ENCODE data around the gene CAMTA1.
"Not testable (repeated sequence)": the region's sequence is repeated elsewhere in the genome, so short reads cannot be mapped to it uniquely, and the experiment has no call there.

The CAMTA1 gene

GRCh38 chr1:6914706-6915105, 129.5 kb downstream of the CAMTA1 start:
- no peaks in the 10 kb centered on the region for H3K27me3 ChIP-seq (ENCODE audit: control insufficient read depth, insufficient read depth, low read length)
- no peak overlapping the region for H3K4me3 ChIP-seq (ENCODE audit: low read length)
- no peak overlapping the region for H3K27ac ChIP-seq (ENCODE audit: low read length)
- H3K36me3 ChIP-seq (ENCODE audit: control insufficient read depth, low read depth, low read length): no peaks in the 10 kb centered on the region
- no peak overlapping the region for H3K9ac ChIP-seq (ENCODE audit: low read length)
- H3K9me3 ChIP-seq (ENCODE audit: control insufficient read depth, low read depth, low read length): no peaks in the 10 kb centered on the region
- peaks cover 16% of the 10 kb centered on the region for H3K4me1 ChIP-seq (ENCODE audit: control insufficient read depth, low read depth, low read length)

DNA sequence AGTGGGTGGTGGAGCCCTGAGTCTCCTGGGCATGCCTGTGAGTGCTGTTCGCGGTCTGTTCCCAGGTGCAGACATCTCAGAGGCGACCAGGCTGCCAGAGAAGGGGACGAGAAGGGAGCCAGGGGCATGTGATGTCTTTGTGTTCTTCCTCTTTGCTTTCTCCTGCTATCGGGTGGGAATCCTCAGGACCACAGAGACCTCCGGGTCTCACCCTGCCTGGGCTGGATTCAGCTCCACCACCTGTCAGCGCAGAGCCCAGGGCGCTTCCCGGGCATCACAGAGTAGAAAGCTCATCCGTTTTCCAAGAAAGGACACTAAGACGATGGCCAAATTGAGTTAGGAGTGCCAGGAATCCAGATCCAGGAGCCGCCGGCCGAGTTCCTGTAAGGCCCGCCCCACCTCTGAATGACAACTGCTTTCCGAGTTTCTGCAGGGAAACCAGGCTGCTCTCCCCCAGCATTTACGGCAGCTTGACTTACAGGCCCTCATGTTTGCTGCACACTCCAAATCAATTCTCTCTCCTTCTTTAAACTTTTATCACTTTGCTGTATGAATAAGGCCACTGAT, 130.8 kb downstream of the CAMTA1 start:
- Histone ChIP-seq H3K9me3 (ENCODE audit: control insufficient read depth, low read depth, low read length) (no peaks in the 10 kb centered on the region), H3K27ac (ENCODE audit: low read length) (no peak overlapping the region), H3K4me1 (ENCODE audit: control insufficient read depth, low read depth, low read length) (peaks cover 13% of the 10 kb centered on the region), H3K4me3 (ENCODE audit: low read length) (no peak overlapping the region), H3K36me3 (ENCODE audit: control insufficient read depth, low read depth, low read length) (no peaks in the 10 kb centered on the region), H3K9ac (ENCODE audit: low read length) (no peak overlapping the region), H3K27me3 (ENCODE audit: control insufficient read depth, insufficient read depth, low read length) (no peaks in the 10 kb centered on the region)

GRCh38 chr1:6917067-6917466, 131.8 kb downstream of the CAMTA1 start:
- Histone ChIP-seq H3K27ac (ENCODE audit: low read length) (no peak overlapping the region), H3K9ac (ENCODE audit: low read length) (no peak overlapping the region), H3K27me3 (ENCODE audit: control insufficient read depth, insufficient read depth, low read length) (no peaks in the 10 kb centered on the region), H3K36me3 (ENCODE audit: control insufficient read depth, low read depth, low read length) (no peaks in the 10 kb centered on the region), H3K9me3 (ENCODE audit: control insufficient read depth, low read depth, low read length) (no peaks in the 10 kb centered on the region), H3K4me1 (ENCODE audit: control insufficient read depth, low read depth, low read length) (peaks cover 8% of the 10 kb centered on the region), H3K4me3 (ENCODE audit: low read length) (no peak overlapping the region)

- Histone ChIP-seq H3K9me3 (ENCODE audit: control insufficient read depth, low read depth, low read length) (no peaks in the 10 kb centered on the region), H3K27me3 (ENCODE audit: control insufficient read depth, insufficient read depth, low read length) (no peaks in the 10 kb centered on the region), H3K27ac (ENCODE audit: low read length) (no peak overlapping the region), H3K9ac (ENCODE audit: low read length) (no peak overlapping the region), H3K36me3 (ENCODE audit: control insufficient read depth, low read depth, low read length) (no peaks in the 10 kb centered on the region), H3K4me3 (ENCODE audit: low read length) (no peak overlapping the region), H3K4me1 (ENCODE audit: control insufficient read depth, low read depth, low read length) (no peaks in the 10 kb centered on the region)
These were observed 133.1 kb downstream of the CAMTA1 start for GRCh38 chr1:6918186-6918924.

GRCh38 chr1:6918925-6919511, 133.8 kb downstream of the CAMTA1 start:
- Histone ChIP-seq H3K36me3 (ENCODE audit: control insufficient read depth, low read depth, low read length) (no peaks in the 10 kb centered on the region), H3K27me3 (ENCODE audit: control insufficient read depth, insufficient read depth, low read length) (no peaks in the 10 kb centered on the region), H3K27ac (ENCODE audit: low read length) (no peak overlapping the region), H3K4me1 (ENCODE audit: control insufficient read depth, low read depth, low read length) (no peaks in the 10 kb centered on the region), H3K9me3 (ENCODE audit: control insufficient read depth, low read depth, low read length) (no peaks in the 10 kb centered on the region), H3K4me3 (ENCODE audit: low read length) (no peak overlapping the region), H3K9ac (ENCODE audit: low read length) (no peak overlapping the region)

DNA sequence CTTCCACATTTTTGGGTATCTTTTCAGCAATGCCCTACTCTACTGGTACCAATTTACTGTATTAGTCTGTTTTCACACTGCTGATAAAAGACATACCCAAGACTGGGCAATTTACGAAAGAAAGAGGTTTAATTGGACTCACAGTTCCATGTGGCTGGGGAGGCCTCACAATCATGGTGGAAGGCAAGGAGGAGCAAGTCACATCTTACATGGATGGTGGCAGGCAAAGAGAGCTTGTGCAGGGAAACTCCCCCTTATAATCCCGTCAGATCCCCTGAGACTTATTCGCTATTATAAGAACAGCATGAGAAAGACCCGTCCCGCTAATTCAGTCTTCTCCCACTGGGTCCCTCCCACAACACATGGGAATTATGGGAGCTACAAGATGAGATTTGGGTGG, 136.3 kb downstream of the CAMTA1 start:
- H3K9me3 ChIP-seq (ENCODE audit: control insufficient read depth, low read depth, low read length); H3K4me1 ChIP-seq (ENCODE audit: control insufficient read depth, low read depth, low read length); H3K36me3 ChIP-seq (ENCODE audit: control insufficient read depth, low read depth, low read length); H3K4me3 ChIP-seq (ENCODE audit: low read length); H3K27ac ChIP-seq (ENCODE audit: low read length); H3K9ac ChIP-seq (ENCODE audit: low read length); H3K27me3 ChIP-seq (ENCODE audit: control insufficient read depth, insufficient read depth, low read length): not testable (repeated sequence)

DNA sequence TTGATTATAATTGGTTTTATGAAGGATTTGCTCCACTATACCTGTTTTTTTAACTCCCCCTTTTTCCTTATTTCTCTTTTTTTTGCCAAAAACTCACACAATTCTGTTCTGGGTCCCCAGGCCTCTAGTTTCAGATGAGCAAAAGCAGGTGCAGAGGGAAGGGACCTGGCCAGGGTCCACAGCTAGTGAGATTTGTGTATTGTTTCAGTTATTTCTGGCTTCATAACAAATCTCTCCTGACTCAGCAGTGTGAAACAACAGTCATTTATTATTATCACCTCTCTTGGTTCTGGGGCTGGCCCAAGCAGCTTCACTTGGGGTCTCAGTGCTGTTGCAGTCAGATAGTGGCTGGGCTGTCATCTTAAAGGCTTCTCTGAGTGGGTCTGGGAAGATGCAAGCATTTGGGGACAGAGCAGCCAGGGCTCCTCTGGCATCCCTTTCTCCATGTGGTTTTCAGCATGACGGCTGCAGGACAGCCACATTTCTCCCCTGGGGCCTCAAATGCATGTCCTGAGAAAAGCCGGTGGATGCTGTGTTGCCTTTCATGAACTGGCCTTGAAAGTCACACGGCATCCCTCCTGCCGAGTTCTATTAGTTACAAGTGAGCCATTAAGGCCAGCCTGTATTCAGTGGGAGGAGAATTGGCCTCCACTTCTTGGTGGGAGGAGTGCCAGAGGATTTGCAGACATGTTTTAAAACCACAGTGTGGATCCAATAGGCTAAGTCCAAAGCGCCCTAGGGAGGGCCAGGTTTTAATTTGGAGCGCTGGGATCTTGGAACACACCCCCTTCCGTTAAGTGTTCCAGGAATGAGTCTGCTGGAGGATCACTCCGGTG, 137.1 kb downstream of the CAMTA1 start:
- no peaks in the 10 kb centered on the region for H3K27me3 ChIP-seq (ENCODE audit: control insufficient read depth, insufficient read depth, low read length)
- no peak overlapping the region for H3K27ac ChIP-seq (ENCODE audit: low read length)
- H3K4me1 ChIP-seq (ENCODE audit: control insufficient read depth, low read depth, low read length): no peaks in the 10 kb centered on the region
- H3K4me3 ChIP-seq (ENCODE audit: low read length): no peak overlapping the region
- H3K9ac ChIP-seq (ENCODE audit: low read length): no peak overlapping the region
- H3K9me3 ChIP-seq (ENCODE audit: control insufficient read depth, low read depth, low read length): no peaks in the 10 kb centered on the region
- no peaks in the 10 kb centered on the region for H3K36me3 ChIP-seq (ENCODE audit: control insufficient read depth, low read depth, low read length)

GRCh38 chr1:6923012-6923411, 137.8 kb downstream of the CAMTA1 start:
- Histone ChIP-seq H3K36me3 (ENCODE audit: control insufficient read depth, low read depth, low read length) (no peaks in the 10 kb centered on the region), H3K27ac (ENCODE audit: low read length) (no peak overlapping the region), H3K27me3 (ENCODE audit: control insufficient read depth, insufficient read depth, low read length) (no peaks in the 10 kb centered on the region), H3K9me3 (ENCODE audit: control insufficient read depth, low read depth, low read length) (no peaks in the 10 kb centered on the region), H3K9ac (ENCODE audit: low read length) (no peak overlapping the region), H3K4me1 (ENCODE audit: control insufficient read depth, low read depth, low read length) (no peaks in the 10 kb centered on the region), H3K4me3 (ENCODE audit: low read length) (no peak overlapping the region)

GRCh38 chr1:6923416-6923815, 138.2 kb downstream of the CAMTA1 start:
- no peaks in the 10 kb centered on the region for H3K9me3 ChIP-seq (ENCODE audit: control insufficient read depth, low read depth, low read length)
- H3K9ac ChIP-seq (ENCODE audit: low read length): no peak overlapping the region
- no peak overlapping the region for H3K27ac ChIP-seq (ENCODE audit: low read length)
- no peaks in the 10 kb centered on the region for H3K4me1 ChIP-seq (ENCODE audit: control insufficient read depth, low read depth, low read length)
- no peaks in the 10 kb centered on the region for H3K36me3 ChIP-seq (ENCODE audit: control insufficient read depth, low read depth, low read length)
- H3K4me3 ChIP-seq (ENCODE audit: low read length): no peak overlapping the region
- H3K27me3 ChIP-seq (ENCODE audit: control insufficient read depth, insufficient read depth, low read length): no peaks in the 10 kb centered on the region

- Histone ChIP-seq H3K4me3 (ENCODE audit: low read length) (no peak overlapping the region), H3K9me3 (ENCODE audit: control insufficient read depth, low read depth, low read length) (no peaks in the 10 kb centered on the region), H3K9ac (ENCODE audit: low read length) (no peak overlapping the region), H3K27me3 (ENCODE audit: control insufficient read depth, insufficient read depth, low read length) (no peaks in the 10 kb centered on the region), H3K4me1 (ENCODE audit: control insufficient read depth, low read depth, low read length) (no peaks in the 10 kb centered on the region), H3K27ac (ENCODE audit: low read length) (no peak overlapping the region), H3K36me3 (ENCODE audit: control insufficient read depth, low read depth, low read length) (no peaks in the 10 kb centered on the region)
These were observed 139.0 kb downstream of the CAMTA1 start for GRCh38 chr1:6923955-6924881.

- H3K4me3 ChIP-seq (ENCODE audit: low read length): no peak overlapping the region
- H3K27ac ChIP-seq (ENCODE audit: low read length): no peak overlapping the region
- H3K9ac ChIP-seq (ENCODE audit: low read length): no peak overlapping the region
- H3K9me3 ChIP-seq (ENCODE audit: control insufficient read depth, low read depth, low read length): no peaks in the 10 kb centered on the region
- H3K36me3 ChIP-seq (ENCODE audit: control insufficient read depth, low read depth, low read length): no peaks in the 10 kb centered on the region
- H3K4me1 ChIP-seq (ENCODE audit: control insufficient read depth, low read depth, low read length): no peaks in the 10 kb centered on the region
- H3K27me3 ChIP-seq (ENCODE audit: control insufficient read depth, insufficient read depth, low read length): no peaks in the 10 kb centered on the region
These were observed 139.6 kb downstream of the CAMTA1 start for GRCh38 chr1:6924891-6925290.
